Lung (tissue), 12 donors: ENCODE data around the gene ADAMTS2. TPM values are rescaled to one million over a fixed set of nuclear protein-coding genes. Genes with fewer than 3 reads are reported as not detected.
A peak's percentile ranks its signal among the peaks of the same experiment; 100 is the strongest.

ENCODE experiments used
- ATAC-seq: fragments of 200-7000 bp; cut with Tn5 transposase; one replicate; pipeline ENCODE4 v1.9.1; 2020; ENCODE audit warnings: moderate number of reproducible peaks; ENCODE audit not compliant: insufficient read depth, low FRiP score
- DNase-seq, 3 donors: peaks; one replicate each; pipeline ENCODE4 v3.0.0-alpha.2; 2013 to 2017
- H3K27ac ChIP-seq, 2 donors: one replicate each; pipeline ENCODE4 v1.5.1; 2013; ENCODE audit warnings: mild to moderate bottlenecking in 2 of 2, moderate library complexity in 2 of 2, control low read depth in 1 of 2, inconsistent platforms in 1 of 2, low read depth in 1 of 2, low read length in 1 of 2
- H3K27me3 ChIP-seq, 3 donors: one replicate each; pipeline ENCODE4 v1.5.1; 2013; ENCODE audit warnings: low read length in 2 of 3; ENCODE audit not compliant: control insufficient read depth in 3 of 3, insufficient read depth in 3 of 3
- H3K36me3 ChIP-seq, 4 donors: one replicate each; pipeline ENCODE4 v1.5.1; 2013; ENCODE audit warnings: low read length in 4 of 4, mild to moderate bottlenecking in 1 of 4, moderate library complexity in 1 of 4; ENCODE audit not compliant: control insufficient read depth in 4 of 4, insufficient read depth in 4 of 4
- H3K4me1 ChIP-seq, 5 donors: one replicate each; pipeline ENCODE4 v1.5.1; 2013; ENCODE audit warnings: low read length in 5 of 5, mild to moderate bottlenecking in 2 of 5, moderate library complexity in 1 of 5; ENCODE audit not compliant: control insufficient read depth in 5 of 5, insufficient read depth in 5 of 5
- H3K4me3 ChIP-seq: one replicate; pipeline ENCODE4 v1.5.1; 2013; ENCODE audit warnings: mild to moderate bottlenecking, control low read depth, moderate library complexity
- H3K9ac ChIP-seq, 2 donors: one replicate each; pipeline ENCODE4 v1.5.1; 2013; ENCODE audit warnings: low read length in 2 of 2, control low read depth in 1 of 2; ENCODE audit not compliant: insufficient read depth in 1 of 2
- H3K9me3 ChIP-seq, 4 donors: one replicate each; pipeline ENCODE4 v1.5.1; 2013; ENCODE audit warnings: low read length in 3 of 4, mild to moderate bottlenecking in 1 of 4, moderate library complexity in 1 of 4; ENCODE audit not compliant: control insufficient read depth in 4 of 4, insufficient read depth in 3 of 4
- WGBS, 2 donors: extraction: QIAGEN DNeasy Blood & Tissue Kit; methylation state at CpG; one replicate each; pipeline ENCODE4 v1.1.7; 2013; 5-methylcytosine and 5-hydroxymethylcytosine counted together
- polyA plus RNA-seq, 2 donors: library from polyadenylated mRNA; stranded (reverse); fragments of 200-250 nt; gene quantifications; one replicate each; pipeline ENCODE4 v1.2.1, GENCODE V29; 2013
- total RNA-seq, 2 donors: library from RNA; depleted of rRNA in 1 of 2; stranded (reverse); fragments of >200 nt in 1 of 2; gene quantifications; one replicate each; pipeline ENCODE4 v1.2.1, GENCODE V29; 2014 to 2021
- TF ChIP-seq, protein P1 (sequence below): IDR thresholded peaks from 2 replicates; pipeline ENCODE4 v1.5.1; 2012; ENCODE audit warnings: mild to moderate bottlenecking; ENCODE audit errors: control extremely low read depth, extremely low read depth
- donor health status: control.
- donor health status: control.
- donor health status: Bipolar disorder and iron deficiency.
- donor health status: healthy.
- donor health status: DM: yes; HTN: yes; CAD: no.

ADAMTS2 gene
- total and polyA plus RNA-seq, 4 donors, result 9.3 to 45.5 (median 28.7) TPM

DNA sequence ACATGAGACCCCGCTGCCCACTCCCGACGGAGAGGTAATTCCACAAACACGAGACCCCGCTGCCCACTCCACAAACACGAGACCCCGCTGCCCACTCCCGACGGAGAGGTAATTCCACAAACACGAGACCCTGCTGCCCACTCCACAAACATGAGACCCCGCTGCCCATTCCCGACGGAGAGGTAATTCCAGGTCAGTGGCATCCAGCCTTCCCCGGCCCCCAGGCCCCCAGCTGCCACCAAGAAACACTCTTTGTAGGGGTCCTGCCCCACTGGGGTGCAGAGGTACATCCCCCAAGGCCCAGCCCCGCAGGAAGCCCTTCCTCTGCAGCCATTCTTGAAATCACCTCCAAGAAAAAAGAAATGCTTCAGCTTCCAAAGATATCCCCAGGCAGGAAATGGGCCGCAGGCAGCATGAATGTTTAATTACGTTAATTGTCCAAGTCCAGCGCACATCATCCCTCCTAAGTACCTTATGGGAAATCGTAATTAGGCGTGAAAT is 115.9 kb downstream of the ADAMTS2 start:
- no peak overlapping the region for H3K4me3 ChIP-seq
- DNase-seq, result no peak
- H3K9me3 ChIP-seq, result peaks cover 0 to 7% (median 0%) of the 10 kb centered on the region in 4 donors
- H3K27me3 ChIP-seq, result no peaks in the 10 kb centered on the region
- no peak for ATAC-seq
- no peak overlapping the region for H3K27ac ChIP-seq
- H3K36me3 ChIP-seq, result no peaks in the 10 kb centered on the region
- WGBS, 2 donors, result 84 to 85% methylated on average over 11 to 16 of the region's 20 CpGs
- TF ChIP-seq, protein P1, sequence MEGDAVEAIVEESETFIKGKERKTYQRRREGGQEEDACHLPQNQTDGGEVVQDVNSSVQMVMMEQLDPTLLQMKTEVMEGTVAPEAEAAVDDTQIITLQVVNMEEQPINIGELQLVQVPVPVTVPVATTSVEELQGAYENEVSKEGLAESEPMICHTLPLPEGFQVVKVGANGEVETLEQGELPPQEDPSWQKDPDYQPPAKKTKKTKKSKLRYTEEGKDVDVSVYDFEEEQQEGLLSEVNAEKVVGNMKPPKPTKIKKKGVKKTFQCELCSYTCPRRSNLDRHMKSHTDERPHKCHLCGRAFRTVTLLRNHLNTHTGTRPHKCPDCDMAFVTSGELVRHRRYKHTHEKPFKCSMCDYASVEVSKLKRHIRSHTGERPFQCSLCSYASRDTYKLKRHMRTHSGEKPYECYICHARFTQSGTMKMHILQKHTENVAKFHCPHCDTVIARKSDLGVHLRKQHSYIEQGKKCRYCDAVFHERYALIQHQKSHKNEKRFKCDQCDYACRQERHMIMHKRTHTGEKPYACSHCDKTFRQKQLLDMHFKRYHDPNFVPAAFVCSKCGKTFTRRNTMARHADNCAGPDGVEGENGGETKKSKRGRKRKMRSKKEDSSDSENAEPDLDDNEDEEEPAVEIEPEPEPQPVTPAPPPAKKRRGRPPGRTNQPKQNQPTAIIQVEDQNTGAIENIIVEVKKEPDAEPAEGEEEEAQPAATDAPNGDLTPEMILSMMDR, result no peak
- H3K4me1 ChIP-seq, result peaks cover 0 to 25% (median 8%) of the 10 kb centered on the region in 5 donors
- H3K9ac ChIP-seq, result no peak overlapping the region

DNA sequence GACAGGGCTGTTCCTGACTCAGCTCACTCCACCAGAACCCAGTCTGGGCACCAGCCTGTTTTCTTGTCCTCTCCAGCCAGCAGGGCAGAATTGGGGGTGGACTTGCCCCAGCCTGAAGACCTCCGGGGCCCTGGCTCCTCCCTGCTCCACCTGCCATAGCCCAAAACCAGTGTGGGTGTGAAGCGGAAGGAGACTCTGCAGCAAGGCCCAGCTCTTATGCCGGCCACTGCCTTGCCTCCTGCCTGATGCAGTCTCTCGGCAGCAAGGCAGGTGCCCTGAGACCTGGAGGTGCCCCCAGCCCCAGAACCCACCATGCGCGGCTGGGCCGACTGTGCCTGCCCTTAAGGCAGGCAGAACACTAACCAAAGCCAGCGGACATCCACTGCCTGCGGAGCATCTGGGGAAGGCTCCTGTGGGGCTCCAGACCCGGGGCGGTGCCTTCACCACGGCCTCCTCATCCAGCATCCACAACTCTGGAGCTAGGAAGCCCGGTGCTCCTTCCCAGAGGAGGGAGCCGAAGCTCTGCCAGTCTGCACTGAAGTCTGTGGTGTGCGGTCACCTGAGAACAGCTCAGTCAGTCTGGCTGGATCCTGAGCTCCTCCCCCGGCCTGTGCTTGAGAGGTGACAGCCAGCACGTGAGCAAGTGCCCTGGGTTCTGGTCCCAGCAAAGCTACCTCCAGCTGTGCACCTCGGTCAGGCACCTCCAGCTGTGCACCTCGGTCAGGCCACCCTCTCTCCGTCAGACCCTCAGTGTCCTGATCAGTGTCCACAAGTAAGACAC is 116.7 kb downstream of the ADAMTS2 start:
- Histone ChIP-seq H3K9me3 (peaks cover 0 to 14% (median under 1%) of the 10 kb centered on the region in 4 donors), H3K4me3 (no peak overlapping the region), H3K27me3 (no peaks in the 10 kb centered on the region), H3K36me3 (peaks cover 0 to 3% (median under 1%) of the 10 kb centered on the region in 4 donors), H3K27ac (no peak overlapping the region), H3K4me1 (peaks cover 0 to 22% (median 8%) of the 10 kb centered on the region in 5 donors), H3K9ac (no peak overlapping the region)
- no peak for ATAC-seq
- 83 to 86% methylated on average over 20 of the region's 20 CpGs for WGBS, 2 donors
- TF ChIP-seq, protein P1, result no peak
- no peak for DNase-seq

DNA sequence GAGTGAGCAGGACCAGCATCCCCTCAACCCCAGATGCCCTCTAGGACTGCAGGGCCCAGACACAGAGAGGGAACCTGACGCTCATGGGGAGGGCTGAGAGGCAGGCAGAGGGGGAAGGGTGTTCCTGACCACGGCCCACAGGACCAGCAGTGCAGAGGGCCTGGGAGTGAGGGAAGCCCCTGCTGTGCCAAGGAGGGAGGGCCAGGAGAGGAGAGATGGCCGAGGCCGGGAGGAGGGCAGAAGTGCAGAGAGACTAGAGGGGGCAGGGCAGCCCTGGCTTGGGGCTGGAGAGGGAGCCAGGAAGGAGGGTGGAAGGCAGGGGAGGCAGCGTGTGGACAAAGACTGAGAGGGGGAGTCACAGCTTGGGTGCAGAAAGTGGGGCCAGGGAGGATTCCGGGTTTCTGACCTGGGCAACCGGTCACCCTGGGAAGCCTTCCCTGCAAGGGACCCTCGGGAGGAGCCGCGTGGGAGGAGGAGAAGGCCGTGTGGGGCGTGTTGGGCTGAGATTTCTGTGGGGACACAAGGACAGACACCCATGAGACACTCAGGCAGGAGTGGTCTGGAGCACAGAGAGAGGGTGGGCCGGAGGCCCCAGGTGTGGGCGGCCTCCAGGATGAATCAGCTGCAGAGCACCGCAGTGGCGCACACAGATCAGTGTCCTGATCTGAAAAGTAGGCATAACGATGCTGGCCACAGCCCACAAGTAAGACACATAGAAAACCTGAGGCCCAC is 117.5 kb downstream of the ADAMTS2 start:
- H3K4me3 ChIP-seq, result no peak overlapping the region
- peaks cover 0 to 20% (median 1%) of the 10 kb centered on the region in 4 donors for H3K9me3 ChIP-seq
- ATAC-seq (no peak), DNase-seq (peak; percentile 28 to 60 (median 42))
- peaks cover 0 to 22% (median 8%) of the 10 kb centered on the region in 5 donors for H3K4me1 ChIP-seq
- H3K27me3 ChIP-seq, result no peaks in the 10 kb centered on the region
- peaks cover 0 to 4% (median 1%) of the 10 kb centered on the region in 4 donors for H3K36me3 ChIP-seq
- TF ChIP-seq, protein P1, result no peak
- no peak overlapping the region for H3K9ac ChIP-seq
- H3K27ac ChIP-seq, result no peak overlapping the region
- WGBS, 2 donors, result 68 to 80% methylated on average over 17 of the region's 17 CpGs
